SK-N-SH treated with all-trans-retinoic acid at 6 μM for 48 hours (cell line): ENCODE measurements around the gene AADACL2.

Experiments used
- ARNTL ChIP-seq: fragments of 450-650 bp; formaldehyde crosslinking; IDR thresholded peaks from 2 replicates; pipeline ENCODE4 v1.5.0; 2020; ENCODE audit warnings: low read depth, mild to moderate bottlenecking, moderate library complexity, borderline replicate concordance
- OSR1 ChIP-seq: fragments of 250-450 bp; sonication (Bioruptor Pico); IDR thresholded peaks from 2 replicates; pipeline ENCODE4 v1.8.0; 2022; ENCODE audit warnings: moderate library complexity, mild to moderate bottlenecking, inconsistent platforms
- PATZ1 ChIP-seq: fragments of 250-450 bp; sonication (Bioruptor Pico); IDR thresholded peaks from 2 replicates; pipeline ENCODE4 v1.8.0; 2020; ENCODE audit warnings: mild to moderate bottlenecking, moderate library complexity, borderline replicate concordance
- RARB ChIP-seq: fragments of 250-450 bp; sonication (Bioruptor Pico); IDR thresholded peaks from 2 replicates; pipeline ENCODE4 v1.8.0; 2021; ENCODE audit warnings: mild to moderate bottlenecking, moderate library complexity

GRCh38 chr3:151750181-151750580, 16.5 kb downstream of the AADACL2 start:
- TF ChIP-seq RARB (CRISPR knock-in tag) (no peak), ARNTL (CRISPR knock-in tag) (no peak), OSR1 (no peak), PATZ1 (no peak)
